Measurements from ENCODE around the gene SLC6A16.
"Not testable (repeated sequence)": the region's sequence is repeated elsewhere in the genome, so short reads cannot be mapped to it uniquely, and the experiment has no call there.

SLC6A16 gene

GRCh38 chr19:49290517-49290916, 34.5 kb downstream of the SLC6A16 start:
- H3K4me3 ChIP-seq (replicated peaks; ENCODE audit: low read depth, low read length), result no peak overlapping the region
- DNase-seq (ENCODE audit: extremely low read depth, low read depth), result no peak
- TF ChIP-seq, protein P1, sequence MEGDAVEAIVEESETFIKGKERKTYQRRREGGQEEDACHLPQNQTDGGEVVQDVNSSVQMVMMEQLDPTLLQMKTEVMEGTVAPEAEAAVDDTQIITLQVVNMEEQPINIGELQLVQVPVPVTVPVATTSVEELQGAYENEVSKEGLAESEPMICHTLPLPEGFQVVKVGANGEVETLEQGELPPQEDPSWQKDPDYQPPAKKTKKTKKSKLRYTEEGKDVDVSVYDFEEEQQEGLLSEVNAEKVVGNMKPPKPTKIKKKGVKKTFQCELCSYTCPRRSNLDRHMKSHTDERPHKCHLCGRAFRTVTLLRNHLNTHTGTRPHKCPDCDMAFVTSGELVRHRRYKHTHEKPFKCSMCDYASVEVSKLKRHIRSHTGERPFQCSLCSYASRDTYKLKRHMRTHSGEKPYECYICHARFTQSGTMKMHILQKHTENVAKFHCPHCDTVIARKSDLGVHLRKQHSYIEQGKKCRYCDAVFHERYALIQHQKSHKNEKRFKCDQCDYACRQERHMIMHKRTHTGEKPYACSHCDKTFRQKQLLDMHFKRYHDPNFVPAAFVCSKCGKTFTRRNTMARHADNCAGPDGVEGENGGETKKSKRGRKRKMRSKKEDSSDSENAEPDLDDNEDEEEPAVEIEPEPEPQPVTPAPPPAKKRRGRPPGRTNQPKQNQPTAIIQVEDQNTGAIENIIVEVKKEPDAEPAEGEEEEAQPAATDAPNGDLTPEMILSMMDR (IDR thresholded peaks at IDR 0.05; ENCODE audit: low read depth, low read length, missing control alignments), result no peak

- DNase-seq (ENCODE audit: extremely low read depth, low read depth), result not testable (repeated sequence)
Measured at GRCh38 chr19:49289286-49289685, 35.7 kb downstream of the SLC6A16 start.

DNA sequence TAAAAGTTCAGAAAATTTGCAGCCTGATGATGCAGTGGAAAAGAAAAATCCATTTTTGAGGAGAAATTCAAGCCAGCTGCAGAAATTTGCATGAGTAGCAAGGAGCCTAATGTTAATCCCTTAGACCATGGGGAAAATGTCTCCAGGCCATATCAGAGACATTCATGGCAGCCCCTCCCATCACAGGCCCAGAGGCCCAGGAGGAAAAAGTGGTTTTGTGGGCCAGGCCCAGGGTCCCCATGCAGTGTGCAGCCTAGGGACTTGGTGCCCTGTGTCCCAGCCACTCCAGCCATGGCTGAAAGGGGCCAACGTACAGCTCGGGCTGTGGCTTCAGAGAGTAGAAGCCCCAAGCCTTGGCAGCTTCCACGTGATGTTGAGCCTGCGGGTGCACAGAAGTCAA, 36.8 kb downstream of the SLC6A16 start:
- DNase-seq (ENCODE audit: extremely low read depth, low read depth); H3K4me3 ChIP-seq (replicated peaks; ENCODE audit: low read depth, low read length): not testable (repeated sequence)

More at GRCh38 chr19:49289286-49289685, 35.7 kb downstream of the SLC6A16 start:
- not testable (repeated sequence) for H3K4me3 ChIP-seq (replicated peaks; ENCODE audit: low read depth, low read length)

DNA sequence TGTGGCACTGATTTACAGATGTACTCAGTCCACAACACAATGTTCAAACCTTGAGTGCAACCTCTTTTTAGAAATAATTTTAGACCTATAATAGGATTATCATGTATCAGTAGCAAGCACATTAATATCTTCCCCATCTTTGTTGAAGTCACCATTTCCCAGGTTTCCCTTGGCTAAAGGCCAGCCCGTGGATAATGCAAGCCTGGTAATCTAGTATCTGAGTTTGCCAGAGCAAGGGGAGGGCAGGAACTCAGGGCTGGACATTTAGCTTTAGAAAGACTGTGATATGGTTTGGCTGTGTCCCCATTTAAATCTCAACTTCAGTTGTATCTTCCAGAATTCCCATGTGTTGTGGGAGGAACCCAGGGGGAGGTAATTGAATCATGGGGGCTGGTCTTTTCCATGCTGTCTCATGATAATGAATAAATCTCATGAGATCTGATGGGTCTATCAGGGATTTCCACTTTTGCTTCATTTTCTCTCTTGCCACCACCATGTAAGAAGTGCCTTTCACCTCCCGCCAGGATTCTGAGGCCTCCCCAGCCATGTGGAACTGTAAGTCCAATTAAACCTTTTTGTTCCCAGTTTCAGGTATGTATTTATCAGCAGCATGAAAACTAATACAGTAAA, 37.7 kb downstream of the SLC6A16 start:
- DNase-seq (ENCODE audit: extremely low read depth, low read depth), result no peak
- H3K4me3 ChIP-seq (replicated peaks; ENCODE audit: low read depth, low read length), result no peak overlapping the region
- TF ChIP-seq, protein P1 (IDR thresholded peaks at IDR 0.05; ENCODE audit: low read depth, low read length, missing control alignments), result no peak

DNA sequence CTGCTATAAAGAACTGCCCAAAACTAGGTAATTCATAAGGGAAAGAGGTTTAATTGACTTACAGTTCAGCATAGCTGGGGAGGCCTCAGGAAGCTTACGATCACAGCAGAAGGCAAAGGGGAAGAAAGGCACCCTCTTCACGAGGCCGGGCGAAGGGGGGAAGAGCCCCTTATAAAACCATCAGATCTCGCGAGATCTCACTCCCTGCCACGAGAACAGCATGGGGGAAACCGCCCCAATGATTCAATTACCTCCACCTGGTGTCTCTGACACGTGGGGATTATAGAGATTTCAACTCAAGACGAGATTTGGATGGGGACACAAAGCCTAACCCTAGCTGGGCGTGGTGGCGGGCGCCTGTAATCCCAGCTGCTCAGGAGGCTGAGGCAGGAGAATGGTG, 42.8 kb downstream of the SLC6A16 start:
- no peak for DNase-seq (ENCODE audit: extremely low read depth, low read depth)
- TF ChIP-seq, protein P1 (IDR thresholded peaks at IDR 0.05; ENCODE audit: low read depth, low read length, missing control alignments), result no peak
- H3K4me3 ChIP-seq (replicated peaks; ENCODE audit: low read depth, low read length), result no peak overlapping the region

DNA sequence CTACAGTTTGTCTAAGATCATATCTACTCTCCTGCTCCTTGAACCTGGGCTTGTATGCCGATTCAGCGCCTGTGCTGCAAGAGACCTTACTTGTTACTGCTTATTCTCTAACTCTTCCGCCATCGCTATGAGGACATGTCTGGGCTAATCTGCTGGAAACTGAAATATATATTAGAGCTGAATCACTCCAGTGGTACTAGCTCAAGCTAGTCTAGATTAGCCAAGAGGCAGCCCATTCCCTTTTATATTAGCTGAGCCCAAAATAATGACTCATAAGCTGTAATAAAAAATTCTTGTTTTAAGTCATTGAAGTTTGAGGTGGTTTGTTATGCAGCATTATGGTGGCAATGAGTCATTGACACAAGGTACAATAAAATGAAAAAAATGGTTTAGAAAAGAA, 52.8 kb downstream of the SLC6A16 start:
- DNase-seq (ENCODE audit: extremely low read depth, low read depth), result peak; percentile 35
- no peak overlapping the region for H3K4me3 ChIP-seq (replicated peaks; ENCODE audit: low read depth, low read length)
- TF ChIP-seq, protein P1 (IDR thresholded peaks at IDR 0.05; ENCODE audit: low read depth, low read length, missing control alignments), result no peak

GRCh38 chr19:49271080-49271753, 53.8 kb downstream of the SLC6A16 start:
- TF ChIP-seq, protein P1 (IDR thresholded peaks at IDR 0.05; ENCODE audit: low read depth, low read length, missing control alignments), result no peak
- no peak overlapping the region for H3K4me3 ChIP-seq (replicated peaks; ENCODE audit: low read depth, low read length)
- no peak for DNase-seq (ENCODE audit: extremely low read depth, low read depth)

DNA sequence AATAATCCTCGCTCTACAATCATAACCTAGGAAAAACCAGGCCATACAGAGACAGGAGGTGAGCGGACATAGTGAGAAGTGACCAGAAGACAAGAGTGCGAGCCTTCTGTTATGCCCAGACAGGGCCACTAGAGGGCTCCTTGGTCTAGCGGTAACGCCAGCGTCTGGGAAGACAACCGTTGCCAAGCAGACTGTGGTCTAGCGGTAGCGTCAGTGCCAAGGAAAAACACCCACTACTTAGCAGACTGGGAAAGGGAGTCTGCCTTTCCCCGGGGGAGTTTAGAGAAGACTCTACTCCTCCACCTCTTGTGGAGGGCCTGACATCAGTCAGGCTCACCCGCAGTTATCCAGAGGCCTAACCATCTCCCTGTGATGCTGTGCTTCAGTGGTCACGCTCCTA, 58.6 kb downstream of the SLC6A16 start:
- peak; percentile 6 for DNase-seq (ENCODE audit: extremely low read depth, low read depth)
- H3K4me3 ChIP-seq (replicated peaks; ENCODE audit: low read depth, low read length), result not testable (repeated sequence)
- TF ChIP-seq, protein P1 (IDR thresholded peaks at IDR 0.05; ENCODE audit: low read depth, low read length, missing control alignments), result peak; percentile 57

All from HFF-Myc (cell line).